ENCODE data around the gene TMEM233.
"Not testable (repeated sequence)": the region's sequence is repeated elsewhere in the genome, so short reads cannot be mapped to it uniquely, and the experiment has no call there.

TMEM233 gene

GRCh38 chr12:119613319-119613936 lies 19.9 kb downstream of the TMEM233 start:
- DNase-seq = no peak

- DNase-seq = no peak
Measured at GRCh38 chr12:119614705-119615104, 21.1 kb downstream of the TMEM233 start.

- no peak for DNase-seq
Measured at GRCh38 chr12:119615518-119616475, 22.2 kb downstream of the TMEM233 start.

GRCh38 chr12:119618328-119618896 lies 24.8 kb downstream of the TMEM233 start:
- DNase-seq = not testable (repeated sequence)

- no peak for DNase-seq
Measured at GRCh38 chr12:119620490-119620889, 26.9 kb downstream of the TMEM233 start.

- DNase-seq = no peak
Measured at GRCh38 chr12:119621878-119622277, 28.3 kb downstream of the TMEM233 start.

GRCh38 chr12:119624966-119625365 lies 31.4 kb downstream of the TMEM233 start:
- no peak for DNase-seq

GRCh38 chr12:119627019-119627643 lies 33.6 kb downstream of the TMEM233 start:
- DNase-seq = no peak

GRCh38 chr12:119627686-119628085 lies 34.1 kb downstream of the TMEM233 start:
- DNase-seq = no peak

- peak; percentile 18 for DNase-seq
Measured at GRCh38 chr12:119630223-119630780, 36.7 kb downstream of the TMEM233 start.

- no peak for DNase-seq
Measured at GRCh38 chr12:119630962-119631550, 37.5 kb downstream of the TMEM233 start.

- DNase-seq = no peak
Measured at GRCh38 chr12:119631930-119632678, 38.5 kb downstream of the TMEM233 start.

GRCh38 chr12:119634743-119635142 lies 41.2 kb downstream of the TMEM233 start:
- no peak for DNase-seq

- DNase-seq = no peak
Measured at GRCh38 chr12:119642986-119643385, 49.4 kb downstream of the TMEM233 start.

- DNase-seq = no peak
Measured at GRCh38 chr12:119644930-119645329, 51.4 kb downstream of the TMEM233 start.

- no peak for DNase-seq
Measured at GRCh38 chr12:119645535-119646059, 52.0 kb downstream of the TMEM233 start.

- no peak for DNase-seq
Measured at GRCh38 chr12:119649202-119649808, 55.7 kb downstream of the TMEM233 start.

- no peak for DNase-seq
Measured at GRCh38 chr12:119652665-119653064, 59.1 kb downstream of the TMEM233 start.

- DNase-seq = not testable (repeated sequence)
Measured at GRCh38 chr12:119657001-119657400, 63.4 kb downstream of the TMEM233 start.

- not testable (repeated sequence) for DNase-seq
Measured at GRCh38 chr12:119658166-119658565, 64.6 kb downstream of the TMEM233 start.

- peak; percentile 18 for DNase-seq
Measured at GRCh38 chr12:119659289-119659897, 65.8 kb downstream of the TMEM233 start.

Data from NCI-H446 treated with DMSO at 0.1 percent for 48 hours (cell line).